DMS 273 (cell line): ENCODE data around the gene KIAA0930.
"Not testable (repeated sequence)": the region's sequence is repeated elsewhere in the genome, so short reads cannot be mapped to it uniquely, and the experiment has no call there.

Source experiments
- DNase-seq: peaks from one replicate; lab custom pipeline; 2025; ENCODE audit not compliant: unreplicated experiment; lab: John Stamatoyannopoulos, UW

Gene KIAA0930

GRCh38 chr22:45240810-45241631, at the start of gene KIAA0930:
TSS of gene KIAA0930 (minus strand) at chr22:45240894. CDS start at chr22:45240703, 191 bp downstream.
- DNase-seq: peak; percentile 69

- DNase-seq: no peak
These were observed 46.3 kb upstream of the KIAA0930 start for GRCh38 chr22:45286854-45287551.

GRCh38 chr22:45285263-45286058, 44.8 kb upstream of the KIAA0930 start:
- DNase-seq: peak; percentile 16

GRCh38 chr22:45284705-45285262, 44.1 kb upstream of the KIAA0930 start, which contains the start of gene UPK3A:
TSS of gene UPK3A (plus strand) at chr22:45284949. CDS start at chr22:45285014, 65 bp downstream.
- peak; percentile 75 for DNase-seq

GRCh38 chr22:45281010-45281409, 40.3 kb upstream of the KIAA0930 start:
- no peak for DNase-seq

- DNase-seq: no peak
These were observed 39.9 kb upstream of the KIAA0930 start for GRCh38 chr22:45280587-45280980.

- DNase-seq: no peak
These were observed 37.4 kb upstream of the KIAA0930 start for GRCh38 chr22:45278125-45278524.

GRCh38 chr22:45277720-45278119, 37.0 kb upstream of the KIAA0930 start:
- DNase-seq: not testable (repeated sequence)

- no peak for DNase-seq
These were observed 35.9 kb upstream of the KIAA0930 start for GRCh38 chr22:45276507-45277105.

GRCh38 chr22:45273452-45274075, 32.9 kb upstream of the KIAA0930 start:
- DNase-seq: no peak

- no peak for DNase-seq
These were observed 31.8 kb upstream of the KIAA0930 start for GRCh38 chr22:45272498-45272897.

GRCh38 chr22:45271667-45272201, 31.0 kb upstream of the KIAA0930 start:
- DNase-seq: no peak

- DNase-seq: no peak
These were observed 29.7 kb upstream of the KIAA0930 start for GRCh38 chr22:45270095-45271020.

- peak; percentile 87 for DNase-seq
These were observed 28.5 kb upstream of the KIAA0930 start for GRCh38 chr22:45268958-45269844.

- peak; percentile 31 for DNase-seq
These were observed 27.7 kb upstream of the KIAA0930 start for GRCh38 chr22:45268167-45268957.

- no peak for DNase-seq
These were observed 24.8 kb upstream of the KIAA0930 start for GRCh38 chr22:45265535-45265934.
